SK-N-SH (cell line): ENCODE results near the gene HID1. TPM values are rescaled to one million over a fixed set of nuclear protein-coding genes. Genes with fewer than 3 reads are reported as not detected.

Experiments used
- CTCF ChIA-PET: fragments of 300-600, 350-600 bp; formaldehyde crosslinking; extraction: SDS; loops from one replicate; lab custom pipeline; 2021; lab: Yijun Ruan, JAX
- POLR2A ChIA-PET: fragments of 350-600 bp; sonication (Branson Sonifier 250); formaldehyde crosslinking; extraction: SDS; loops from one replicate; lab custom pipeline; 2020; ENCODE audit warnings: antibody characterized with exemption, inconsistent platforms; lab: Yijun Ruan, JAX
- DNase-seq: peaks from one replicate; pipeline ENCODE4 v3.0.0; 2012
- H2AFZ ChIP-seq: fragments of 200-600 bp; sonication (generic); 2 replicates; pipeline ENCODE4 v1.8.1; 2016; ENCODE audit warnings: antibody characterized with exemption, mild to moderate bottlenecking, low read depth
- H3F3A ChIP-seq: fragments of 200-600 bp; sonication (generic); replicated peaks from 2 replicates; pipeline ENCODE3; 2016; ENCODE audit warnings: antibody characterized with exemption, mild to moderate bottlenecking; ENCODE audit not compliant: insufficient read depth
- H3K27ac ChIP-seq, 2 experiments: fragments of 200-500 bp in 1 of 2; fragments of 200-600 bp in 1 of 2; sonication (Bioruptor generic) in 1 of 2; sonication (generic), shearing (Covaris generic) in 1 of 2; 2 replicates each; pipeline versions ENCODE4 v1.5.1 to v1.6.1; 2014 to 2016; ENCODE audit warnings: low read depth in 2 of 2, inconsistent platforms in 1 of 2, low read length in 1 of 2, mild to moderate bottlenecking in 1 of 2, mixed read lengths in 1 of 2
- H3K27me3 ChIP-seq: fragments of 200-600 bp; sonication (generic), shearing (Covaris generic); 2 replicates; pipeline ENCODE4 v1.6.1; 2016; ENCODE audit warnings: mixed run types; ENCODE audit not compliant: insufficient read depth
- H3K36me3 ChIP-seq, 2 experiments: fragments of 200-500 bp in 1 of 2; fragments of 200-600 bp in 1 of 2; sonication (Bioruptor generic) in 1 of 2; sonication (generic) in 1 of 2; replicated peaks in 1 of 2; 2 replicates each; pipeline versions ENCODE3 to v1.5.1; 2014 to 2016; ENCODE audit warnings: low read length in 1 of 2, mild to moderate bottlenecking in 1 of 2; ENCODE audit not compliant: insufficient read depth in 2 of 2, control insufficient read depth in 1 of 2
- H3K4me1 ChIP-seq, 2 experiments: fragments of 200-500 bp in 1 of 2; fragments of 200-600 bp in 1 of 2; sonication (Bioruptor generic) in 1 of 2; sonication (generic), shearing (Covaris generic) in 1 of 2; 2 replicates each; pipeline versions ENCODE4 v1.5.1 to v1.6.1; 2014 to 2016; ENCODE audit warnings: low read depth in 1 of 2, low read length in 1 of 2, mixed run types in 1 of 2; ENCODE audit not compliant: insufficient read depth in 2 of 2, control insufficient read depth in 1 of 2
- H3K4me2 ChIP-seq: fragments of 200-600 bp; sonication (generic), shearing (Covaris generic); 2 replicates; pipeline ENCODE4 v1.6.1; 2017; ENCODE audit warnings: mixed run types
- H3K4me3 ChIP-seq, 2 experiments: fragments of 200-500 bp in 1 of 2; fragments of 200-600 bp in 1 of 2; sonication (Bioruptor generic) in 1 of 2; sonication (generic), shearing (Covaris generic) in 1 of 2; 2 replicates each; pipeline versions ENCODE4 v1.5.1 to v1.8.1; 2014 to 2016; ENCODE audit warnings: low read depth in 2 of 2, inconsistent platforms in 1 of 2, low read length in 1 of 2, mild to moderate bottlenecking in 1 of 2, mixed read lengths in 1 of 2, moderate library complexity in 1 of 2
- H3K79me2 ChIP-seq: fragments of 200-600 bp; sonication (generic); 2 replicates; pipeline ENCODE4 v1.8.1; 2017; ENCODE audit warnings: mild to moderate bottlenecking; ENCODE audit not compliant: insufficient read depth
- H3K9ac ChIP-seq: fragments of 200-600 bp; sonication (generic); 2 replicates; pipeline ENCODE4 v1.6.1; 2017; ENCODE audit warnings: mixed run types
- H3K9me2 ChIP-seq: fragments of 200-600 bp; sonication (generic); 2 replicates; pipeline ENCODE4 v1.6.1; 2017; ENCODE audit warnings: mixed run types
- H3K9me3 ChIP-seq: fragments of 200-600 bp; sonication (generic); 2 replicates; pipeline ENCODE4 v1.6.1; 2017; ENCODE audit warnings: mixed run types, mild to moderate bottlenecking, moderate library complexity
- H4K20me1 ChIP-seq: fragments of 200-600 bp; sonication (generic); 2 replicates; pipeline ENCODE4 v1.6.1; 2017; ENCODE audit warnings: mild to moderate bottlenecking, mixed run types; ENCODE audit not compliant: insufficient read depth
- CHD2 ChIP-seq: fragments of 150-350 bp; IDR thresholded peaks from 2 replicates; pipeline ENCODE4 v1.6.1; 2018; ENCODE audit warnings: low read length; ENCODE audit not compliant: partially characterized antibody
- CTCF ChIP-seq: fragments of 200-600 bp; sonication (generic); IDR thresholded peaks from 2 replicates; pipeline ENCODE4 v1.6.1; 2017; ENCODE audit warnings: antibody characterized with exemption, mild to moderate bottlenecking, moderate library complexity
- ELF1 ChIP-seq: IDR thresholded peaks from 2 replicates; pipeline ENCODE4 v1.4.0; 2012
- EP300 ChIP-seq, 2 experiments: IDR thresholded peaks; 2 replicates each; pipeline versions ENCODE4 v1.4.0 to v1.6.1; 2012; ENCODE audit warnings: borderline replicate concordance in 1 of 2, low read depth in 1 of 2, low read length in 1 of 2
- FOSL2 ChIP-seq: IDR thresholded peaks from 2 replicates; pipeline ENCODE4 v1.4.0; 2012; ENCODE audit warnings: low read depth, mild to moderate bottlenecking, moderate library complexity, borderline replicate concordance
- FOXJ3 ChIP-seq: sonication (generic); formaldehyde crosslinking; IDR thresholded peaks from 2 replicates; pipeline ENCODE4 v1.5.1; 2020; ENCODE audit warnings: mild to moderate bottlenecking, missing genetic modification reagents
- GABPA ChIP-seq: IDR thresholded peaks from 2 replicates; pipeline ENCODE4 v1.4.0; 2012; ENCODE audit warnings: low read depth, mild to moderate bottlenecking
- MEF2A ChIP-seq: IDR thresholded peaks from 2 replicates; pipeline ENCODE4 v1.4.0; 2012; ENCODE audit warnings: low read depth, borderline replicate concordance
- MXI1 ChIP-seq: IDR thresholded peaks from 2 replicates; pipeline ENCODE4 v1.6.1; 2012; ENCODE audit warnings: mild to moderate bottlenecking, low read depth, low read length, improper control_type of control experiment
- NFIC ChIP-seq: IDR thresholded peaks from 2 replicates; pipeline ENCODE4 v1.4.0; 2012; ENCODE audit warnings: borderline replicate concordance
- RCOR1 ChIP-seq: fragments of 150-350 bp; IDR thresholded peaks from 2 replicates; pipeline ENCODE4 v1.6.1; 2017; ENCODE audit warnings: antibody characterized with exemption, low read length
- SMC3 ChIP-seq: IDR thresholded peaks from 2 replicates; pipeline ENCODE4 v1.6.1; 2012; ENCODE audit warnings: low read depth, low read length, improper control_type of control experiment
- TAF1 ChIP-seq: IDR thresholded peaks from 2 replicates; pipeline ENCODE4 v1.6.1; 2012; ENCODE audit warnings: low read depth, mild to moderate bottlenecking, low read length, moderate library complexity, borderline replicate concordance
- TCF12 ChIP-seq: IDR thresholded peaks from 2 replicates; pipeline ENCODE4 v1.4.0; 2012
- WGBS: methylation state at CpG from one replicate; pipeline ENCODE4 v1.1.6; 2017; ENCODE audit warnings: low lambda C conversion rate; 5-methylcytosine and 5-hydroxymethylcytosine counted together
- polyA plus RNA-seq, 3 experiments: library from polyadenylated mRNA; depleted of rRNA; stranded (reverse); fragments of >200 nt; gene quantifications; 2 replicates each; pipeline ENCODE4 v1.2.3, GENCODE V29; 2012
- TF ChIP-seq, protein P1 (sequence below): fragments of 150-350 bp; IDR thresholded peaks from 2 replicates; pipeline ENCODE4 v1.6.1; 2017; ENCODE audit warnings: antibody characterized with exemption, low read length, low read depth, borderline replicate concordance
- TF ChIP-seq, protein P2 (sequence below): IDR thresholded peaks from 2 replicates; pipeline ENCODE4 v1.6.1; 2012; ENCODE audit warnings: mild to moderate bottlenecking, low read depth, low read length, moderate library complexity

The HID1 gene
- polyA plus RNA-seq, 1 of the 3 experiments (the other 2 are of a cell fraction): 2.5 TPM

DNA sequence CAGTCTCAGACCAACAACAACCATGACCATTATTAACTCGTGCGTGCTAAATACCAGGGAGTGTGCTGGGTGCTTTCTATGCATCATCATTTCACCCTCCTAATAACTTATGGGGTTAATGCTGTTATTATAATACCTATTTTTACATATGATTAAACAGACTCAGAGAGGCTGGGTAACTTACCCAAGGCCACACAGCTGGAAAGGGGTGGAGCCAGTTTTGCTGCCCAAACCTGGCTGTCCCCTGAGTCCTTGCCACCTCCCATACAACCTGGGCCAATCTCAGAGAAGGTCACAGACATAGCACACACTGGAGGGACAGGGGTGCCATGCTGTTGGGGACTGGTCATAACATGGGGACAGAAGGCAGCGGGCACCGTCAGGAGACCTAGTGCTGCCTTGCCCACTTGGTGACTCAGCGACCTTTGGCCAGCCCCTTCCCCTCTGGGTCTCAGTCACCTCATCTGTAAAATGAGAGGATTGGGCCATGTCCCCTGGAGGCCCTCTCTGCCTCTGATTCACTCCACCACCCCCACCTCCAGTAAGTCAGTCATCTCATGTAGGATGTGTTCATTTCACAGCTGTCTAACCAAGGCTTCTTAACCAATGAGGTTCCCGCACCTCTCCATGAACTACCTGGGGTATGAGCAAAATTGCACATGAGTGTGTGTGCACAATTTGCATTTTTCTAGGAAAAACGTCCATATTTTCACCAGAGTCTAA is 67.7 kb downstream of the HID1 start:
- no peaks in the 10 kb centered on the region for H3F3A ChIP-seq
- POLR2A ChIA-PET: no interaction called here
- no peak for TF ChIP-seq FOXJ3 (CRISPR knock-in tag)
- TF ChIP-seq SMC3: no peak
- TF ChIP-seq ELF1: no peak
- no peak for TF ChIP-seq RCOR1
- TF ChIP-seq TCF12: no peak
- TF ChIP-seq MEF2A: no peak
- CTCF ChIA-PET: interaction anchor here (1.3 to 2.0 kb wide), 3 partner anchors 43 to 201 kb away, joined by 3 to 6 read pairs (median 4); no protein-coding TSS in a partner anchor
- no peaks in the 10 kb centered on the region for H3K4me1 ChIP-seq
- no peaks in the 10 kb centered on the region for H3K79me2 ChIP-seq
- no peak overlapping the region for H3K27ac ChIP-seq
- no peak overlapping the region for H2AFZ ChIP-seq
- H3K9ac ChIP-seq: no peak overlapping the region
- H4K20me1 ChIP-seq: no peaks in the 10 kb centered on the region
- H3K27me3 ChIP-seq: peaks cover 26% of the 10 kb centered on the region
- no peaks in the 10 kb centered on the region for H3K9me3 ChIP-seq
- no peak for DNase-seq
- no peak overlapping the region for H3K4me3 ChIP-seq
- H3K9me2 ChIP-seq: no peaks in the 10 kb centered on the region
- no peak overlapping the region for H3K4me2 ChIP-seq
- 55% methylated on average over 7 of the region's 7 CpGs for WGBS
- H3K36me3 ChIP-seq: no peaks in the 10 kb centered on the region

DNA sequence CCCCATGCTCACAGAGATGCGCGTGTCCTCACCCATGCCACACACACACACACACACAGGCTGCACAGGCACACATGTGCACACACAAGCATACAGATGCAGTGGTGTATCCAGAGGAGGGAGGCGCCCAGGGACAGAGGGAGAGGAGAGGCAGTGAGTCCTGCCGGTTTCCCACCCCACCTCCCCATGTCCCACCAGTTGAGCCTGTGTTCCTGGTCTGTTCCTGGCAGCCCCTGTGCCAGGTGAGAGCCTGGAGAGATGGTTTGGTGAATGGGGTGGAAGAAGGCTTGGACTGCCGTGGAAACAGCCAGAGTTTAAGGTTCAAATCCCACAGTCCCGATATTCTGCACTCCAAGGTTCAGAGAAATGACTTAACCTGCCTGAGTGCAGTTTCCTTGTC is 68.9 kb downstream of the HID1 start:
- no peak overlapping the region for H3K4me3 ChIP-seq
- 41% methylated on average over 5 of the region's 6 CpGs for WGBS
- H3K36me3 ChIP-seq: no peaks in the 10 kb centered on the region
- ChIA-PET POLR2A (interaction anchor here (0.7 kb wide), 1 partner anchor 23 kb away, joined by 3 read pairs; no protein-coding TSS in a partner anchor), CTCF (interaction anchor here (1.5 to 2.0 kb wide), 3 partner anchors 16 to 41 kb away, joined by 5 to 9 read pairs (median 6); partner anchors contain the start of gene USH1G)
- no peak for TF ChIP-seq MXI1
- no peak for TF ChIP-seq GABPA
- TF ChIP-seq EP300 (IDR thresholded peaks at IDR 0.05; ENCODE audit: borderline replicate concordance in 1 of 2, low read depth in 1 of 2, low read length in 1 of 2): no peak
- no peak for TF ChIP-seq FOSL2
- TF ChIP-seq RCOR1: no peak
- TF ChIP-seq, protein P1, sequence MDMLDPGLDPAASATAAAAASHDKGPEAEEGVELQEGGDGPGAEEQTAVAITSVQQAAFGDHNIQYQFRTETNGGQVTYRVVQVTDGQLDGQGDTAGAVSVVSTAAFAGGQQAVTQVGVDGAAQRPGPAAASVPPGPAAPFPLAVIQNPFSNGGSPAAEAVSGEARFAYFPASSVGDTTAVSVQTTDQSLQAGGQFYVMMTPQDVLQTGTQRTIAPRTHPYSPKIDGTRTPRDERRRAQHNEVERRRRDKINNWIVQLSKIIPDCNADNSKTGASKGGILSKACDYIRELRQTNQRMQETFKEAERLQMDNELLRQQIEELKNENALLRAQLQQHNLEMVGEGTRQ: no peak
- TF ChIP-seq CTCF: no peak
- TF ChIP-seq, protein P2, sequence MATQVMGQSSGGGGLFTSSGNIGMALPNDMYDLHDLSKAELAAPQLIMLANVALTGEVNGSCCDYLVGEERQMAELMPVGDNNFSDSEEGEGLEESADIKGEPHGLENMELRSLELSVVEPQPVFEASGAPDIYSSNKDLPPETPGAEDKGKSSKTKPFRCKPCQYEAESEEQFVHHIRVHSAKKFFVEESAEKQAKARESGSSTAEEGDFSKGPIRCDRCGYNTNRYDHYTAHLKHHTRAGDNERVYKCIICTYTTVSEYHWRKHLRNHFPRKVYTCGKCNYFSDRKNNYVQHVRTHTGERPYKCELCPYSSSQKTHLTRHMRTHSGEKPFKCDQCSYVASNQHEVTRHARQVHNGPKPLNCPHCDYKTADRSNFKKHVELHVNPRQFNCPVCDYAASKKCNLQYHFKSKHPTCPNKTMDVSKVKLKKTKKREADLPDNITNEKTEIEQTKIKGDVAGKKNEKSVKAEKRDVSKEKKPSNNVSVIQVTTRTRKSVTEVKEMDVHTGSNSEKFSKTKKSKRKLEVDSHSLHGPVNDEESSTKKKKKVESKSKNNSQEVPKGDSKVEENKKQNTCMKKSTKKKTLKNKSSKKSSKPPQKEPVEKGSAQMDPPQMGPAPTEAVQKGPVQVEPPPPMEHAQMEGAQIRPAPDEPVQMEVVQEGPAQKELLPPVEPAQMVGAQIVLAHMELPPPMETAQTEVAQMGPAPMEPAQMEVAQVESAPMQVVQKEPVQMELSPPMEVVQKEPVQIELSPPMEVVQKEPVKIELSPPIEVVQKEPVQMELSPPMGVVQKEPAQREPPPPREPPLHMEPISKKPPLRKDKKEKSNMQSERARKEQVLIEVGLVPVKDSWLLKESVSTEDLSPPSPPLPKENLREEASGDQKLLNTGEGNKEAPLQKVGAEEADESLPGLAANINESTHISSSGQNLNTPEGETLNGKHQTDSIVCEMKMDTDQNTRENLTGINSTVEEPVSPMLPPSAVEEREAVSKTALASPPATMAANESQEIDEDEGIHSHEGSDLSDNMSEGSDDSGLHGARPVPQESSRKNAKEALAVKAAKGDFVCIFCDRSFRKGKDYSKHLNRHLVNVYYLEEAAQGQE: no peak
- TF ChIP-seq FOXJ3 (CRISPR knock-in tag): no peak
- TF ChIP-seq CHD2: no peak
- TF ChIP-seq NFIC: no peak
- no peak for TF ChIP-seq SMC3
- TF ChIP-seq TAF1: no peak
- TF ChIP-seq ELF1: no peak
- no peak for TF ChIP-seq MEF2A
- DNase-seq: no peak
- H3K79me2 ChIP-seq: no peaks in the 10 kb centered on the region
- H3K9me3 ChIP-seq: no peaks in the 10 kb centered on the region
- H3K9ac ChIP-seq: no peak overlapping the region
- H2AFZ ChIP-seq: no peak overlapping the region
- no peaks in the 10 kb centered on the region for H3K9me2 ChIP-seq
- no peaks in the 10 kb centered on the region for H3F3A ChIP-seq
- H3K27me3 ChIP-seq: peaks cover 15% of the 10 kb centered on the region; the same call in 1 of the 2 replicates
- H3K27ac ChIP-seq: no peak overlapping the region
- no peaks in the 10 kb centered on the region for H4K20me1 ChIP-seq
- H3K4me1 ChIP-seq: no peaks in the 10 kb centered on the region
- no peak overlapping the region for H3K4me2 ChIP-seq
